GM10266 (cell line): ENCODE results near the gene STARD7.
"Not testable (repeated sequence)": the region's sequence is repeated elsewhere in the genome, so short reads cannot be mapped to it uniquely, and the experiment has no call there.

ENCODE experiments used
- DNase-seq: peaks from one replicate; pipeline ENCODE4 v3.0.0; 2012; ENCODE audit errors: extremely low spot score
- TF ChIP-seq, protein P1 (sequence below): IDR thresholded peaks from 2 replicates; pipeline ENCODE4 v1.5.1; 2012; ENCODE audit warnings: mild to moderate bottlenecking, low read depth; ENCODE audit not compliant: control insufficient read depth, insufficient read depth; ENCODE audit errors: missing control alignments

Gene STARD7

DNA sequence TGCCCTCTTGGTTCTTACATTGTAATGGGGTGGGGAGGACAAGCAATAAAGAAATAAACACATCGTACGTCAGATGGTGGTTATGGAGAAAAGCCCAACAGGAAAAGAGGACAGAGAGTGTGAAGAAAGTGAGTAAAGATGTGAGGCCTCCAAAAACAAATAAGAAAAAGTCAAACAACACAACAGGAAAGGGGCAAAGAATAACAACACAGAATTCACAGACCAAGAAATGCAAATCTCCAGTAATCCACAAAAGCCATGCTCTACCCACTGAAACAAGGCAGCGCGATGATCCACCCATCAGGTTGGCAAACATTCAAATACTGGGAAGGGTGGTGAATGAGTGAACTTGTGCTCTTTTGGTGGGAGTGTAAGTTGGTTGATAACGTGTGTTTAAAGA is 46.7 kb downstream of the STARD7 start:
- TF ChIP-seq, protein P1, sequence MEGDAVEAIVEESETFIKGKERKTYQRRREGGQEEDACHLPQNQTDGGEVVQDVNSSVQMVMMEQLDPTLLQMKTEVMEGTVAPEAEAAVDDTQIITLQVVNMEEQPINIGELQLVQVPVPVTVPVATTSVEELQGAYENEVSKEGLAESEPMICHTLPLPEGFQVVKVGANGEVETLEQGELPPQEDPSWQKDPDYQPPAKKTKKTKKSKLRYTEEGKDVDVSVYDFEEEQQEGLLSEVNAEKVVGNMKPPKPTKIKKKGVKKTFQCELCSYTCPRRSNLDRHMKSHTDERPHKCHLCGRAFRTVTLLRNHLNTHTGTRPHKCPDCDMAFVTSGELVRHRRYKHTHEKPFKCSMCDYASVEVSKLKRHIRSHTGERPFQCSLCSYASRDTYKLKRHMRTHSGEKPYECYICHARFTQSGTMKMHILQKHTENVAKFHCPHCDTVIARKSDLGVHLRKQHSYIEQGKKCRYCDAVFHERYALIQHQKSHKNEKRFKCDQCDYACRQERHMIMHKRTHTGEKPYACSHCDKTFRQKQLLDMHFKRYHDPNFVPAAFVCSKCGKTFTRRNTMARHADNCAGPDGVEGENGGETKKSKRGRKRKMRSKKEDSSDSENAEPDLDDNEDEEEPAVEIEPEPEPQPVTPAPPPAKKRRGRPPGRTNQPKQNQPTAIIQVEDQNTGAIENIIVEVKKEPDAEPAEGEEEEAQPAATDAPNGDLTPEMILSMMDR, result no peak
- DNase-seq, result no peak

DNA sequence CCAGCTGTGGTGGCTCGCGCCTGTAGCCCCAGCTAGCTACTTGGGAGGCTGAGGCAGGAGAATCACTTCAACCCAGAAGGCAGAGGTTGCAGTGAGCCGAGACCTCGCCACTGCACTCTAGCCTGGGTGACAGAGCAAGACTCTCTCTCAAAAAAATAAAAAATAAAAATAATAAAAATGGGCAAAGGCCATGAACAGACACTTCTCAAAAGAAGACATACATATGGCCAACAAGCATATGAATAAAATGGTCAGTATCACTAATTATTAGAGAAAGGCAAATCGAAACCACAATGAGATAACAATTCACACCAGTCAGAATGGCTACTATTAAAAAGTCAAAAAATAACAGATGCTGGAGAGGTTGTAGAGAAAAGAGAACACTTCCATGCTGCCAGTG is 48.3 kb downstream of the STARD7 start:
- not testable (repeated sequence) for DNase-seq

DNA sequence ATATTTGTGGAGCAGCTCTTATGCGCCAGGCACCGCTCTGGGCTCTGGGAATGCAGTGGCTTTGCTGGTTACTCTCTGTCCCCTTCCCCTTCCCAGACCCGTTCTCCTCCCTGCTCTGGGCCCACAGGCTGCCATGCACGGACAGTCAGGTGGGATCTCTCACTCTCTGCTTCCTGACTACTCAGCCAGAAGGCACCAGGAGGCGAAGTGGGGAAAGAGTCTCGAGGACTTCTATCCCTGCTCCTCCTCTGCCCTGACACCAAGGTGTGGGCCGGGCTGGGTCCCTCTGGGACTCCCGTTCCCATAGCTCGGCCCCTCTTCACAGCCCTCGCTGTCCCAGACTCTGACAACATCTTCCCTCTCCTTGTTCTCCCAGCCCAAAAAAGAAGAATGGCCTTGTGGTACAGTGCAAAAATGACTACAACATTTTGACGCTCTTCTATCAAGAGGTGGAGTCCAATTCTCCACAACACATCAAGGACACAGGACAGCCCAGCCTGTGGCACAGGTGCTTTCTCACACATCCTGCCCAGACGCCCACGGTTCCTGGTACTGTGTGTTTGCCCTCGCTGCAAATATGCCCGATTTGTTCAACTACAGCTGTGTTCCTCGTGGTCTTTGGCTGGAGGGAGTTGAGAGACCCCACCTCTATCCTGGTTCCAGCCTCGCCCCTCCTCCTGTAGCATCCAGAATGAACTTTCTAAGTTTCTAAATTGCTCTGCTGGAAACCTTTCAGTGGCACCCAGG is 49.4 kb downstream of the STARD7 start:
- TF ChIP-seq, protein P1, result no peak

DNA sequence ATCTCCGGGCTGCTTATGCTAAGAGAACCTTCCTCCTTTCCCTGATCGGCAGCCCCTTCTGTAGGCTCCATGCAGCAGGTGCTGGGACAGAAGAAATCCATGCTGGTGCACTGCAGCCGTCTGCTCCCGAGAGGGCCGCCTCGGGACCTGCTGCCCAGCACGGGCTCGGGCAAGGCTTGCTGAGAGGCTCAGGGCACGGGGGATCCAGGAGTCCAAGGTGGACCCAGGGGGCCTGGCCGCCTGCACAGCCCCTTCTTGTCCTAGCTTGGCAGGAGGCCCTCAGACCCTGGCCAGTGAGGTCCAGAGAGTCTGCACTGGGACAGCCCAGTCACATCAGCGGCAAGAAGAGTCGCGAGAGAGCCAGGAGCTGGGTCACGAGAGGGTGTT is 50.1 kb downstream of the STARD7 start:
- no peak for DNase-seq
- TF ChIP-seq, protein P1, result no peak

More for the DNA sequence above, 49.4 kb downstream of the STARD7 start:
- no peak for DNase-seq

DNA sequence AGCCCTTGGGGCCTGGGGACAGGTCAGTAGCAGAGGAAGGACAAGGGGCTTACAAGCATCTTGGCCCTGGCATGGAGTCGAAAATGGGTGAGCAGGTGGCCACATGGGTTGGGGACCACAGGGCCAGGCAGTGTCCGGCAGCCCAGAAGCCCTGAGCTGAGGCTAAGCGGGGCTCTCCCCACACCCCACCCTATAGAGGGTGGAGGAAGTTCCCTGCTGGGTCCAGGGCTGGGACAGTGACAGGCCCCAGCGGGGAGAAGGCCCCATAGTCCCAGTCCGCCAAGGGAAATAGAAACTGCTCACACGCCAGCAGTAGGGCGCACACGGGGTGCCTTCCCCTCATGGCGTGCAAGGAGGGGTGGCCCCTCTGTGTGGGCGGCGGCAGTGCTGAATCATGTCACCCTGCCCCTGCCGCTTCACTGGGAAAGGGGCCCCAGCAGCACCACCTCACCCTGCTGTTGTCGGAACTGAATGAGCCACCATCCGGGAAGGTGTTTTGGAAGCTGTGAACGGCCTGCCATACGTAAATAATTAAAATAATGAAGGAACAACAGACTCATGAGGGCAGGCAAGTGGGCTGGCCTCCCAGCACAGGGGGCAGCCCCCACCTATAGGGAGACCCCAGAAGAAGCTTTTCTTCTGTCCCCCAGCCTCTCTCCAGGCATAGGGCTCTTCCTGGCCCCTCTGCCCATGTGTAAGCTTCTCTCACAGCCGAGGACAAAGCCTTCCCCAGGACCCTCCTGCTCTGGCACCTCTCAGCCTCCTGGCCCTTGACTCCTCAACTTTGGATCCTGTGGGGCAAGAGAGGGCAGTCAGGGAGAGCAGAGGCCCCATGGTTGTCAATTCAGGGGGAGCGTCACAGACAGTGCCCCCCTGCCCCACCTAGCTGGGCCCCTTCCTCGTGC is 50.7 kb downstream of the STARD7 start:
- DNase-seq, result peak; percentile 74
- TF ChIP-seq, protein P1, result no peak

DNA sequence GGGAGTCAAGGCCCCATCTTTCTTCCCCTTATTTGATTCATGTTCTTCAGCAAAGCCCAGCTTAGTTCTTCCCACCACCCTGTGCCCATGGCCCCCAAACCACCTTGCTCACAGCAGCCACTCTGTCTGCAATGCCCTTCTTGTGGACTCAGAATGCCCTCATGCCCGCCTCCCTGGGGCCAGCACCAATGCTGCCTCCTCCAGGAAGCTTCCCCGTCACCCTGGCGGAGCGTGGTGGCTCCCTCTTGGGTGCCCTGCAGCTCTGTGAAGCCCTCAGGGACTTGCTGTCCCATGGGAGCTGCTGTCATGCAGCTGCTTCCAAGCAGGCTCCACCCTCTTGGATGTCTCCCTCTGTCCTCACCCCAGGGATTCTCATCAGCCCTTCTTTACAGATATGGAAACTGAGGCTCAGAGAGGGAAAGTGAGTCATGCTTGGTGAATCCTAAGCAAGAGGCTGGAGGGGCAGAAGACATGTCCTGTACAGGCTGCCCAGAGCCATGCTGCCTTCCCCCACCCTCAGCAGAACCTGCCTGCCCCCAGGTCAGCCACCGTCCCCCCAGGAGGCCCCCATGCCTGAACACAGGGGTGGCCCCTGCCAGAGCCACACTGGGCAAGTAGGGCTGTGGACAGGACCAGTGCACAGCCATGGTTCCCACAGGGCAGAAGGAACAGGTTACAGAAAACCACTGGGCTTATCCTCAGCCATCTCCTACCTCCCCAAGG is 51.5 kb downstream of the STARD7 start:
- TF ChIP-seq, protein P1, result no peak
- DNase-seq, result no peak

DNA sequence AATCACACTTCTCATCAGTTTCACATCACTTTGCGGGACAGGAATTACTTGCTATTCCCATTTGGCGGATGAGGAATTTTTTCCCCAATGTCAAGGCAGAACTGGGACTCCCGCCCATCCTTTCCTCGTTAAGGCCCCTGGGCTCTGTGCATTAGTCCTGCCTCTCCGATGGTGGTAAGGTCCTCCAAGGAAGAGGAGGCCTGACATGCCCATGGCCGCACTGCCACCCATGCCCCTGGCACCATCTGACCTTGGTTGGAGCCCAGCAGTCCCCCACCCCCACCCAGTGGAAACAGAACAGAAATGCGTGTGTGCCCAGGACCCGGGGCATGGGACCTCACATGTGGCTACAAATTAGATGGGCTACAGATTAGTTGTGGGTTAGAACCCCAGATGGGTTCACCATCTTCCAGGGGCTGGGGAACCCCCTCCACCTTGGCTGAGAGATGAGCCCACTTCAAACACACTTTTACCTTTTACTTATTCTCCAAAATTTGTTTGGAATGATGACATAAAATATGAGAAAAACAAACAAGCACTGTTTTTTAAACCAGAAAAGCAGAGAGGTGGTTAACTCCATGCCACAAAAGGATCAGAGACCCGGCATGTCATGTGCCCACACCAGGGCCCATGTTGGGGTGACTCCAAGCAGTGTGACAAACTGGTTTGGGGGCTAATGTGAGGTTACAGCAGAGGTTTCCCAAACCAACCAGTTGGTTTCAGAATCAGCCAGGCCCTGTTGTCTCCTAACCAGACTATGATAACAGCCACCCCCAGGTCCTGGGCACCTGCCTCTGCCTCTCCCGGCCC is 52.4 kb downstream of the STARD7 start:
- DNase-seq, result no peak
- TF ChIP-seq, protein P1, result no peak
